HTERT RPE-1 (cell line): ENCODE measurements around the gene DENND4B.
"Not testable (repeated sequence)": the region's sequence is repeated elsewhere in the genome, so short reads cannot be mapped to it uniquely, and the experiment has no call there.

Experiments
- in situ Hi-C: fragments of 300-500 bp; cut with MboI; formaldehyde crosslinking; loops from 4 replicates; pipeline ENCODE4 v1.14.3; 2020; ENCODE audit warnings: low sequenced_read_pairs

The DENND4B gene, protein sequence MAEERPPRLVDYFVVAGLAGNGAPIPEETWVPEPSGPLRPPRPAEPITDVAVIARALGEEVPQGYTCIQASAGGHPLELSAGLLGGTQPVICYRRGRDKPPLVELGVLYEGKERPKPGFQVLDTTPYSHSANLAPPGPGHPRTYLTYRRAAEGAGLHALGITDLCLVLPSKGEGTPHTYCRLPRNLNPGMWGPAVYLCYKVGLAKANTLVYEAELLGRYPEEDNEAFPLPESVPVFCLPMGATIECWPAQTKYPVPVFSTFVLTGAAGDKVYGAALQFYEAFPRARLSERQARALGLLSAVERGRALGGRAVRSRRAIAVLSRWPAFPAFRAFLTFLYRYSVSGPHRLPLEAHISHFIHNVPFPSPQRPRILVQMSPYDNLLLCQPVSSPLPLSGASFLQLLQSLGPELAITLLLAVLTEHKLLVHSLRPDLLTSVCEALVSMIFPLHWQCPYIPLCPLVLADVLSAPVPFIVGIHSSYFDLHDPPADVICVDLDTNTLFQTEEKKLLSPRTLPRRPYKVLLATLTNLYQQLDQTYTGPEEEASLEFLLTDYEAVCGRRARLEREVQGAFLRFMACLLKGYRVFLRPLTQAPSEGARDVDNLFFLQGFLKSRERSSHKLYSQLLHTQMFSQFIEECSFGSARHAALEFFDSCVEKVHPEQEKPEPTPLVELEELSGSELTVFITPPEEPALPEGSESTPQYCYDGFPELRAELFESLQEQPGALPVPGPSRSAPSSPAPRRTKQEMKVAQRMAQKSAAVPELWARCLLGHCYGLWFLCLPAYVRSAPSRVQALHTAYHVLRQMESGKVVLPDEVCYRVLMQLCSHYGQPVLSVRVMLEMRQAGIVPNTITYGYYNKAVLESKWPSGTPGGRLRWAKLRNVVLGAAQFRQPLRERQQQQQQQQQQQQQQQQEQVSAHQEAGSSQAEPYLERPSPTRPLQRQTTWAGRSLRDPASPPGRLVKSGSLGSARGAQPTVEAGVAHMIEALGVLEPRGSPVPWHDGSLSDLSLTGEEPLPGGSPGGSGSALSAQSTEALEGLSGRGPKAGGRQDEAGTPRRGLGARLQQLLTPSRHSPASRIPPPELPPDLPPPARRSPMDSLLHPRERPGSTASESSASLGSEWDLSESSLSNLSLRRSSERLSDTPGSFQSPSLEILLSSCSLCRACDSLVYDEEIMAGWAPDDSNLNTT (N-terminal part only)

DNA sequence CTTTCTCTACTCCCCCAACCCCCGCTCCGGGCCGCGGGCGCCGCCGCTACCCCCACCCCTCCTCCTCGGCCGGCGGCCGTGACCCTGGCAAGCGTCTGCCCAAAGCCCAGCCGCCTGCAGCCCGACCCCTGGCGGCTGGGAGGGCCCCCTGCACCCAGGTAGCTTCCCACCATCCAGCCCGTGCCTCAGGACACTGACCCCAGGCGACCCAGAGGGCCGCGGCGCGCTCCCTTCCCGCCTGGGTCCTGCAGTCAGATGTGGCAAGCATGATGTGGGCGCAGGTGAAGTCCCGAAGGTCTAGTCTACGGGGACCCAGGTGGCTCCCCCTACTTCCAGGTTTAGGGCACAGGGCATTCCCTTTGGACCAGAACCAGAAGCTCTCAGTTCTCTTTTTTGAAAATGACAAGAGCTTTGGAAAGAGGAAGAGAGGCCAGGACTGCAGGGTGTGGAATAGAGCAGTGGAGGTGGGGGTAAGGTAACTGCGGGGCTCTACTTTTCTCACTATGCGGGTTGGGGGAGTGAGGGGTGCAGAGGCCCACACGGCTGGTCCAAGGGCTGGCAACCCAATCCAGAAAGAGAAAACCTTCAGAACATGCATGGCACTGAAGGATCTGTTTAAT, at the start of gene DENND4B:
DENND4B (minus strand) TSS at position 97 of the 620 bp plus-strand sequence. CDS start 2,344 bp downstream, outside the sequence.
- in situ Hi-C loops, result no loop called here

DNA sequence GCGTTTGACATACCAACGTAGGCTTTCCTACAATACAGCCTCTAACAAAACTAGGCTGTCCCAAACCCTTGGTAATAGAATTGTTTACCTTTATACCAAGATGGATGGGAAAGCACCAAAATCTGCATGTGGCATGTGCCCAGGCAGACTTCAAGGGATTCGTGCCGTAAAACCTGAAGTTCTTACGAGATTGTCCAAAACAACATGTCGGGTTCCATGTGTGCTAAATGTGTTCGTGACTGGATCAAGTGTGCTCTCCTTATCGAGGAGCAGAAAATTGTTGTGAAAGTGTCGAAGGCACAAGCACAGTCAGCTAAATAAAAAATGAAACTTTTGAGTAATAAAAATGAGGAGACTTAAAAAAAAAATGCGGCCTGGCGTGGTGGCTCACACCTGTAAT, 49.1 kb upstream of the DENND4B start:
- in situ Hi-C loops, result no loop called here

DNA sequence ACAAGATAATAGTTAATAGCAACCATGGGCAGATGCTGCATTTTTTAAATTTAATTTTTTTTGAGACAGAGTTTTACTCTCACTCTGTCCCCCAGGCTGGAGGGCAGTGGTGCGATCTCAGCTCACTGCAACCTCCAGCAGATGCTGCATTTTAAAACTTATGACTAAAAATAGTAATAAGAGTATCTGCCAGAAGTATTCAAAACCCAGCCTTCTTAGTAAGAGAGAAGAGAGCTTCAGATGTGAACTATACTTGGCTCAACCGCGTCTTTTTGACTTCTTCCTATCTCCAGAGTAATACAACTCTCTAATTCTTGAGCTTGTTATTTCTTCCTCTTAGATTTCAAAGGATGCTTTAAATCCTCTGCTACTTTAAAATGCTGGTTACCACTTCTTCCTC, 48.7 kb upstream of the DENND4B start:
- in situ Hi-C loops, result no loop called here

DNA sequence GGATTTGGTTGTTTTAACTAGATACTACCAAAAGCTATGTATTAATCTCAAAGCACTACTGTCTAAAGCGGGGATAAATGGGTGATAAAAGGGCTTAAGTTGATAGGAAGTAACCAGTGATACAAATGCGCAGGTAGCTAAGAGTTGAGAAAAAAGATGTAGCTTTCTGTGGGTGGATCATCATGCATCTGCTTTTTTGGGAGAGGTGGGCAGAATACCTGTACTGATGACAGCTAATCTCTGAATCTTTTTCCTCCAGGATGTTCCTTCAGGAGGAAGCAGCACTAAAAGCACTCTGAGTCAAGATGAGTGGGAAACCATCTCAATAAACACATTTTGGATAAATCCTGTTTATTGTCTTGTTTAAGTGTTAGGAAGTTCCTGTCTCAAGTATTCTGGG, 45.3 kb upstream of the DENND4B start:
- in situ Hi-C loops, result no loop called here

GRCh38 chr1:153991151-153991630, 44.7 kb upstream of the DENND4B start:
- in situ Hi-C loops, result no loop called here

GRCh38 chr1:153990468-153991150, 44.1 kb upstream of the DENND4B start, which contains the start of gene RPS27:
RPS27 (plus strand) TSS chr1:153990762; CDS start chr1:153990797, 35 bp downstream.
- in situ Hi-C loops, result no loop called here

GRCh38 chr1:153987621-153988020, 41.1 kb upstream of the DENND4B start:
- in situ Hi-C loops, result no loop called here

- in situ Hi-C loops, result no loop called here
Measured at GRCh38 chr1:153985941-153986761, 39.6 kb upstream of the DENND4B start, which contains the start of gene RAB13. RAB13 (minus strand) TSS chr1:153986339; CDS start chr1:153986236, 103 bp downstream.

GRCh38 chr1:153985341-153985912, 38.9 kb upstream of the DENND4B start:
- in situ Hi-C loops, result no loop called here

DNA sequence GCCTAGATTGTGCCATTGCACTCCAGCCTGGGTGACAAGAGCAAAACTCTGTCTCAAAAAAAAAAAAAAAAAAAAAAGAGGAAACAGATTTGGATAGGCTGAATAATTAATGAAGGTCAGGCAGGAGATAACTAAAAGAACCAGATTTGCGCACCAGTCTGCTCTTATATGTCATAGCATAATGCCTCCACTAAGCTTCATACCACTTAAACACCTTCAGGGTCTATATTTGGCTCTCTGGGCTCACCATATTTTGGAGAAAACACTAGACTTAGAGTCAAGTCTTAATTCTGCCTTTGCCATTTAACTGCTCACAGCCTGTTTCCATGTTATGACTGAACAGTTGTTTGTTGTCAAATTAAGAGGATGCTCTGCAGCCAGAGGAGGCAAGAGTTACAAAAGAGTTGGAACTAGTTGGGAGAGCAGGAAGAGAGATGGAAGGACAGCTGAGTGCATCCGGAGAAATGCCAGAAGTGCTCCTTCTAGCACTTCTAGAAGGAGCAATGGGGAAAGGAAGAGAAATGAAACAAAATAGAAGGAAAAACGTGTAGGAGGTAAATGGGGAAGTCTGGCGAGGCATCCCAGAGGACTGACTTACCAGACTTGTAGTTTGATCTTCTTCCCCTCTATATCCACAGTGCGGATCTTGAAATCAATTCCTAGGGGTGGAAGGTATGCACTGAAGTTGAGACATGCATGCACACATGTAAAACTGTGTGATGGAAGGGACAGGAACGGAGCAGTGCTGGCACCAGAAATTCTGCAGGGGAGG, 37.8 kb upstream of the DENND4B start:
- in situ Hi-C loops, result no loop called here

GRCh38 chr1:153981735-153982134, 35.2 kb upstream of the DENND4B start:
- in situ Hi-C loops, result not testable (repeated sequence)

DNA sequence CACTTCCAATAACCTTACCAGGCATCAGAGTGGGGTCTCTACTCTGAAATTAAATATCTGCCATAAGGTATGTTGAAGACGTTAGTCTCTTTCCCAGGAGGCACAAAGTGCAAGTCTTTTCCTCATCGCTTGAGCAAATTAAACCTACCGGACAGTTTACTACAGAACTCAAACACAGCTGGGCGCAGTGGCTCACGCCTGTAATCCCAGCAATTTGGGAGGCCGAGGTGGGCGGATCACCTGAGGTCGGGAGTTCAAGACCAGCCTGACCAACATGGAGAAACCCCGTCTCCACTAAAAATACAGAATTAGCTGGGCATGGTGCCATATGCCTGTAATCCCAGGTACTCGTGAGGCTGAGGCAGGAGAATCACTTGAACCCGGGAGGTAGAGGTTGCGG, 32.6 kb upstream of the DENND4B start:
- in situ Hi-C loops, result not testable (repeated sequence)

DNA sequence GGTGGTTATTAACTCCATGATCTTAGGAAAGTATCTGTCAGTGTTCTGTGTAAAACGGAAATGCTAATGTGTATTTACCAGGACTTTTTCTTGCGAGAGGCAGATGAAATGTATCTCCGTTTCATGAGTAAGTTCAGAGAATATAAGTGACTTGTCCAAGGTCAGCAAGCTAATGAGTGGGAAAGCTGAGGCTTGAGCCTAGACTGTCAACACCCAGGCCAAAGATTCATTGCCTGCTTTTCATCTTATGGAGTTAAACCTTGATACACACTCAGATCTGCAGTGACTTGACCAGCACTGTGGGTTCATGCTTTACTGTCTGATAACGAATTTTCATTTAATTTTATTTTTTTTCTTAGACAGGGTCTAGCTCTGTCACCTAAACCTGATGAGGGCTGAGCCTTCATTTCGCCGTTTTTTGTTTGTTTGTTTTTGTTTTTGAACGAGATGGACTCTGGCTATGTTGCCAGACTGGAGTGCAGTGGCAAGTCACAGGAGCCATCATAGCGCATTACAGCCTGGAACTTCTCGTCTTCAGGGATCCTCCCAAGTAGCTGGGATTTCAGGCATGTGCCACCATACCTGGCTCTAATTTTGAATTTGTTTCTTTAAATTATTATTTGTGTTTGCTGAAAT, 31.9 kb upstream of the DENND4B start:
- in situ Hi-C loops, result no loop called here

DNA sequence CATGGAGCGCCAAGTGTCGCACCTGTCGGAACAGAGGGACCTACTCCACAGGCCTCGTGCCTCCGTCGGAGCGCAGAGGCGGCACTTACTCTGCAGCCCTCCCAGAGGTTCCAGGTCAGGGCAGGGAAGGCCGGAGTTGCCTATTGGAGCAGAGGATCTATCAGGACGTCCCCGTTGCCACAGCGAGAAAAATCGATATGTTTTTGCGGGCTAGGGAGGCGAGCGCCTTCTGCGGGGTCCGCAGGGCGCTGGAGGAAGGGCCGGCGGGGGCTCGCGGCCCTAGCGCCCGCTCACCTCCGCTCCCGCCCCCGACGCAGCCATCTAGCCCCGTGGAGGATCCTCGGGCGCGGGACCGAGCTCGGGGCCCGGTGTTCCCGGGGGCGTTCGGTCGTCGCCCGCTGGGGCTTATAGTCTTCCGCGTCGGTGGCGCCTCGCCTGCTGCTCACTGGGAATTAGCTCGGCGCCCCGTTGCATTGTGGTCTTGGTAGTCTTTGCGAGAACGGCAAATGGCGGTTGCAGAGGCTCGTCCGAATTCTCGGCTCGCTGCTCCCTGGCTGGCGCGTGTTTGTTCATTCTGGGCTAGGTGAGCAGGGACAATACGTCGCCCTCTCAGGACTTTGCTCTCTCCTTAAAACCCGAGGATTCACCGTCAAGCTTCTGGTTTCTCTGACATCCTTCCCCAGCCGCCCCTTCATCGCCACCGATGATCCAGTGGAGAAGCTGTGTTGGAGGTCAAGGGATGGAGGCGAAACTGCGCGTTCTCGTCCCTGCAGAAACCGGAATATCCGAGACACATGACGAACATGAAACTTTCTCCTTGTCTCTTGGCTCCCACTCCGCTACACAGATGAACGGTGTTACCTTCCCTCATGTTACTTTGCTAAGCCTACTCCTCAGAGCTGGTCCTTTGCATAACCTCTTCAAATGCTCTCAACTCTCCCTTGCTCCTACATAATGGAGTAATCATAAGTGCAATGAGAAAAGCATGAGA, 31.0 kb upstream of the DENND4B start, which contains the start of gene JTB:
JTB (minus strand) TSS at position 425 of the 991 bp plus-strand sequence; CDS start at position 3, 422 bp downstream.
- in situ Hi-C loops, result no loop called here

GRCh38 chr1:153976819-153977249, 30.3 kb upstream of the DENND4B start:
- in situ Hi-C loops, result no loop called here

DNA sequence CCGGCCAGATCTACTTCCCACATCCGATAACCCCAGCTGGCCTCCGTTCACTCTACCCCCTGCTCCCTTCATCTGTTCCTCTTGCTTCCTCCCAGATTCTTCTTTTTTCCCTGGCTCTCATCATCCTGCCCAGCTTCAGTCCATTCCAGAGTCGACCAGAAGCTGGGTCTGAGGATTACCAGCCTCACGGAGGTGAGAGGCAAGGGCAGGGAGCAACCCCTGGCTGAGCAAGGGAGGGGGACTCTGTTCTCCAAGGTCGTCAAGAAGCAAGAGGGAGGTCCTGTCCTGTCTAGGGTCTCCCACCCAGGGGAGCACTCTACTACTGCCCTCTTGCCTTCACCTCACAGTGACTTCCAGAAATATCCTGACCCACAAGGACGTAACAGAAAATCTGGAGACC, 27.0 kb upstream of the DENND4B start:
- in situ Hi-C loops, result no loop called here
